COLO829 (cell line): Measurements from ENCODE around the gene TSPAN9.

Source experiments
- DNase-seq: peaks from one replicate; pipeline ENCODE4 v3.0.0; 2012; ENCODE audit warnings: low spot score

TSPAN9 gene

GRCh38 chr12:3250576-3250975 is 173.4 kb downstream of the TSPAN9 start:
- no peak for DNase-seq

DNA sequence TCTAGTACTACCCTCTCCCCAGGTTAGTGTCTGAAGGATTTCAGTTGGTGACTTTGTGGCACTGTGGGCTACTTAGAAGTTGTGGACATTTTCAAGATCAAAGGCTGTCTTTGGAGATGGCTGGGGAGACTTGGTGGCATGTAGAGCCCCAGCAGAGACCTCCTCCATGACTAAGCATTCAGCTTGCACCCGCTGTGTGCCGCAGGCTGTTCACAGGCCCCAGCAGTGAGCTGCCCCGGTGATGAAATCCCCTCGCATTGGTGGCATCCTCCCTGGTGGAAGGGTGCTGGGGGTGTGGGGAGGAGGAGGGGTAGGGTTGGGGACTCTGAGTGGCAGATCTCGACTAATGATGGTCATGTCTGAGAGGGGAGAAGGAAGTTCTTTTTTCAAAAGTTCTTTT is 173.9 kb downstream of the TSPAN9 start:
- no peak for DNase-seq

GRCh38 chr12:3251691-3252090 is 174.5 kb downstream of the TSPAN9 start:
- DNase-seq = no peak

DNA sequence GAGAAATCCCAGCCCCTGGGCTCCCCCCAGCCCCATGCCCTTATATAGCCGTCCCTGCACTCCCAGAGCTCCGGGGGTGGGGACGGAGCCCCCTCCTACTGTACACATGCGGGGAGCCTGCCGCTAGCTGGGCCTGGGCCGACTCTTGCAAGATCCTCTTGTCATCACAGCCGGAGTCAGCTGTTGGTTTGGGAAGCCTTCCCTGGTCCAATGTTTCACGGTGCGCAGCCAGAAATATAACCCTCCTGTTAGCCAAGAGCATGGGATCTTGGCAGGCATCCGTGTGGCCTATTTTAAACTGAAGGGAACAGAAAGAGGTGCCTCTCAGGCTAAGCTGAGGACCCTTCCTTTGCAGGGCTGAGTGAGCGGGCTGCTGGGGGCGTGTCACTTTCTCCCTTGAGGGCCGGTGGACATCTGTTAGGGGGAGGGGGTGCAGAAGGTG is 175.3 kb downstream of the TSPAN9 start:
- DNase-seq = no peak

DNA sequence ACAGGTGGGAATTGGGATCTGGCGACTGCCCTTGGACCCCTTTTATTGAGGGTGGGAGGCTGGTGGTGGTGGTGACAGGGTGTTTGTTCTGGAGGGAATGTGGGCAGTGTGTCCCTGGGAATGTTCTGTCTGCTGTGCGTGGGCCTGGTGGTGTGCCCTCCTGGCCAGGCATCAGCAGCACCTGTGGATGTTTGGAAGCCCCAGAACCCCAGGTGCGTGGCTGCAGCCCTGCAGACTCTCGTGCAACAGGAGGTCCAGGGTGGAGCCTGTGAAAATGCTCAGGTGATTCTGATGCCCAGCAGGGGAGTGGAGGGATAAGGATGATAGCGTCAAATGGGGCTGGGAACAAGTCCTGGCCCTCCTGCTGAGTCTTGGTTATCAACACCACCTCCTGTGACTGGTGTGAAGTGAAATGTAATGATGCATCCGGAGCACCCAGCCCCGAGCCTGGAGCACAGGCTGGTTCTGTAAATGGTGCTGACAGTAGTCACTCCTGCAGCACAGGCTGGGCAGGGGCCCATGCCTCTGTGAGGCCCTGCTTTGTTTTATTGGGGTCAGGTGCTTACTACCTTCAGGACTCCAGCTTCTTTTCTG is 176.6 kb downstream of the TSPAN9 start:
- DNase-seq = no peak

DNA sequence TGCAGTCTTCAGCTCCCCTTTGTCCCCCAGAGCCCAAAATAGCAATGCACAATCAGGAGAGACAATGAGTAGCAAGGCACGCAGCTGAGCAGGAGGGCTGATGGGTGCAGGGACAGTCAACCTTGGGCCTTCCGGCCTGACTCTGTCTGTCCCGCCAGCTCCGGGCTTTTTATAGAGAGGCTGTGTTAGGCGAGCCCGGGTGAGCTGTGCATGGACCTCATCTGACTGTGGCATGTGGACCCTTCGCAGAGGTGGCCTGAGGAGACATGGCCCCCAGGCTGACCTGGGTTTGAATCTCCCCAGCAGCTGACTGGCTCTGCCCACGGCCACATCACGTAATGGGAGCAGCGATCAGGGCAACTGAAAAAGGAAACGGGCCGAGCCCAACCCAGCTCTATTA is 177.9 kb downstream of the TSPAN9 start:
- no peak for DNase-seq

GRCh38 chr12:3256103-3256631 is 179.0 kb downstream of the TSPAN9 start:
- no peak for DNase-seq

GRCh38 chr12:3257411-3257810 is 180.2 kb downstream of the TSPAN9 start:
- no peak for DNase-seq

DNA sequence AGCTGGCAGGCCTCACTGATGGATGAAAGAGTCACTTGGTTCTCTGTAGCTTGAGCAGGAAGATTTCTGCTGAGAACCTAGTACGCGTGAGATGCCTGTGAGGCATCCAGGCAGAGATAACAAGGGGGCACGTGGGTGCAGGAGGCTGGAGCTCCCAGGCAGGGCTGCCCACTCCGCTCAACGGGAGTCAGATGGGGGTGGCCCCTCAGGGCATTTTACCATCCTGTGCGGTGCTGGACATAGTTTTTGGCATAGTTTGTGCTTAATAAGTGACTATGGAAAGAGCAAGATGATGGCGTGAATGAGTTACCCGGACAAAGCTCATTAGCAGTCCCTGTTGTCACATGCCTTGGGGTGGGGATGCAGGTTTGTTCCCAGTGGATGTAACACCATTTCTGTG is 182.8 kb downstream of the TSPAN9 start:
- no peak for DNase-seq

- no peak for DNase-seq
Observed at GRCh38 chr12:3261782-3262359, 184.7 kb downstream of the TSPAN9 start.

- no peak for DNase-seq
Observed at GRCh38 chr12:3262470-3262869, 185.3 kb downstream of the TSPAN9 start.

GRCh38 chr12:3263282-3263681 is 186.1 kb downstream of the TSPAN9 start:
- no peak for DNase-seq

GRCh38 chr12:3263939-3264922 is 187.1 kb downstream of the TSPAN9 start:
- no peak for DNase-seq

DNA sequence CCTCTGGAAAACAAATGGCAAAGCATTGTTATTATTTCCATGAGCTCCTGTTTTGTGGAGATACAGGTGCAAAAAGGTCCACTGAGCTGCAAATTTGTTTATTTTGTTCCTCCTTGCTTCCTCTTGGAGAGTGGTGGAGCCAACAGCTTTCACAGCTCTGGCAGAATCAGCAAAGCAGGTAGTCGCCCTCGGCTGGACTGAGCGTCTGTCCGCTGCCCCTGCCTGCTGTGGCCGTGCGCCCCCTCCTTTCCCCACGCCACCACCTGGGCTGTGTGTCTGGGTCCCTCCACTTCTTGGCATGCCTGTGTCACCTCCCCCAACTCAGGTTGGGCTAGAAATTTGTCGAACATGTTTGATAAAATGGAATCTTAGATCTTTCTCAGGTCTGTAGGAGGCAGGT is 188.2 kb downstream of the TSPAN9 start:
- DNase-seq = no peak

GRCh38 chr12:3266638-3267037 is 189.5 kb downstream of the TSPAN9 start:
- DNase-seq = no peak

DNA sequence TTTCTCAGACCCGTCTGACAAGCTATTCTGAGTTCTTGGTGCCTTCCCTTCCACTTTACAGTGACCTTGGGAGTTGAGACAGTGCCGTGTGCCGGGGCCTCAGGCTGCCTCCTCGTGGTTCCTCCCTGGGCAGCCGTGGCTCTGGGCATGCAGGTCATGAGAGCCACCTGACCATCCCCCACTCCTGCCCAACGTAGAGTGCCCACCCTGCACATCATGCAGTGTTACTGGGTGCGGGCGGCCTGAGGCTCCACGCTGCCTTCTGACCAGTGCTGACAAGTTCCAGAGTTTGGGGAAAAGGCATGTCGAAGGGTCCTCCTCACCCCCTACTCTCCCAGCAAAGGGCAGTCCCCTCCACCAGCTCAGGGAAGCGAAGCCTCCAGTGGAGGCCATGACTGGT is 190.5 kb downstream of the TSPAN9 start:
- no peak for DNase-seq

- no peak for DNase-seq
Observed at GRCh38 chr12:3269594-3269993, 192.4 kb downstream of the TSPAN9 start.

- DNase-seq = no peak
Observed at GRCh38 chr12:3271146-3271545, 194.0 kb downstream of the TSPAN9 start.

- no peak for DNase-seq
Observed at GRCh38 chr12:3271639-3272038, 194.5 kb downstream of the TSPAN9 start.

DNA sequence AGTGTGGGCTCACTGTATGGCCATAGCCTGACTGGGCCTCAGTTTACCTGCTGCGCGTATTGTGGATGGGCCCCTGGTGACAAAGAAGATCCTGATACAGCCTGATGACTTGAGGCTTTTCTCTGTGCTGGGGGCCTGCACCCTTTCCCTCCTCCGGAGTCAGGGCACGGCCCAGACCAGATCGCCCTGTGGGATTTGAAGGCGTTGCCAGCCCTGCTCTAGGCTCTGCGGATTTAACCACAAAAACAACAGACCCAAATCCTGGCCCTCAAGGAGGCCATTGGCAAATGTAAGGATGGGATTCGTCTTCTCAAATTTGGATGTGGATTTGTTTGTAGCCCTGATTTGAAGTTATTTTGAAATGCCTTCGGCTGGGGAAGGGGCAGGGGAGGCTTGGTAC is 195.8 kb downstream of the TSPAN9 start:
- DNase-seq = no peak

- no peak for DNase-seq
Observed at GRCh38 chr12:3273409-3273853, 196.3 kb downstream of the TSPAN9 start.

DNA sequence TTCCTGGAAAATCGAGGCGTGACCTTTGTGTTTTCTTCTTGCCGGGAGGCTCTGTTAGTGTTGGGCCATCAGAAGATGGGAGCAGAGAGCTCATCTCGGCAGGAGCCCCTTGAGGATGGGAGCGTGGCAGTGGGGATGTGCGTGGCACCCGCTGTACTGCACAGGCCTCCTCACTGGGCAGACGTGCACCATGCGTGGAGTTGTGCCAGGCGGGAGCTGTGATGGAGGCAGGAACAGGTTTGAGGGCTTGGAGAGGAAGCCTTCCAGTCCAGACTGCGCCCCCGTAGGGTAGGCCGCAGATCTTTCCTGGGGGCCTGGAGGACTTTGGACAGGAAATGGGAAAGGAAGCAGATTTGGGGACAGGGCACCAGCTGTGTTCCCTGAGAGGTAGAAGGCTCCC is 197.5 kb downstream of the TSPAN9 start:
- no peak for DNase-seq
